Activated T-helper 2 cell treated with anti-CD3 and anti-CD28 coated beads, Interferon-gamma antibody, Interleukin-2, Interleukin-4, amounts not matched to agents 10 μg/mL and 5 μg/mL and 100 μg/mL, durations not matched to agents 14 hours and 24 hours and 36 hours (primary cell): ENCODE measurements around the gene OR7C2. TPM values are rescaled to one million over a fixed set of nuclear protein-coding genes. Genes with fewer than 3 reads are reported as not detected.

Experiments
- DNase-seq: peaks from one replicate; pipeline ENCODE4 v3.0.0; 2021; ENCODE audit warnings: low spot score
- H3K27ac Mint-ChIP-seq: one replicate; pipeline ENCODE4 v1.8.0; 2021; ENCODE audit warnings: mixed read lengths
- H3K27me3 Mint-ChIP-seq: one replicate; pipeline ENCODE4 v1.8.0; 2021; ENCODE audit warnings: low read depth, mixed read lengths
- H3K36me3 Mint-ChIP-seq: one replicate; pipeline ENCODE4 v1.8.0; 2021; ENCODE audit warnings: low read depth, mixed read lengths
- H3K4me1 Mint-ChIP-seq: one replicate; pipeline ENCODE4 v1.8.0; 2021; ENCODE audit warnings: low read depth, mixed read lengths
- H3K4me3 Mint-ChIP-seq: one replicate; pipeline ENCODE4 v1.8.0; 2021; ENCODE audit warnings: low read depth, mild to moderate bottlenecking, moderate library complexity, mixed read lengths
- H3K9me3 Mint-ChIP-seq: one replicate; pipeline ENCODE4 v1.8.0; 2021; ENCODE audit warnings: mixed read lengths
- intact Hi-C: fragments of 100-400 bp; cut with micrococcal nuclease; formaldehyde crosslinking; loops from one replicate; pipeline ENCODE4 v1.15.1; 2023
- total RNA-seq: library from RNA; stranded (reverse); gene quantifications from 2 replicates; pipeline ENCODE4 v1.2.3, GENCODE V29; 2022

Gene OR7C2
- total RNA-seq, 1 donor from 2014 or later, result not detected

GRCh38 chr19:14957464-14957863, 16.2 kb downstream of the OR7C2 start:
- Mint-ChIP-seq H3K27me3 (no peaks in the 10 kb centered on the region), H3K4me1 (no peaks in the 10 kb centered on the region), H3K4me3 (no peak overlapping the region), H3K9me3 (peaks cover 19% of the 10 kb centered on the region), H3K27ac (no peak overlapping the region), H3K36me3 (no peaks in the 10 kb centered on the region)
- intact Hi-C loops, result no loop called here
- no peak for DNase-seq

DNA sequence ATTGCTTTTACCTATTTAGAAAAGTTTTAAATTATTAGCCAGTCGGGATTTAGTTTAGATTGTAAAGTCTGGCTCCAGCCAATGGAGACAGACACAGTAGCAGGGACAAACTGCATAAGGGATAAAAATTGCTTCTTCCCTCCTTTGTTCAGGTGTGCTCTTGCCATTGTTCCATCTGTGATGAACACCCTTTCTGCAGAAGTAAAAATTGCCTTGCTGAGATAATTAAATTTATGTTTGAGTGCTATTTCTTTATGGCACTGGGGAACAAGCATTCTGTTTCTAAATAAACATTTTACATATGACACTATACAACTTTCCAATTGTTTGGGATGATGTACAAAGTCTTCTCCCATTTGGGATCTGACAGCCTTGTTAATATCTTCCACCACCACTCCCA, 18.0 kb downstream of the OR7C2 start:
- H3K4me3 Mint-ChIP-seq, result no peak overlapping the region
- intact Hi-C loops, result no loop called here
- no peak overlapping the region for H3K27ac Mint-ChIP-seq
- H3K27me3 Mint-ChIP-seq, result no peaks in the 10 kb centered on the region
- H3K9me3 Mint-ChIP-seq, result peaks cover 23% of the 10 kb centered on the region
- no peaks in the 10 kb centered on the region for H3K4me1 Mint-ChIP-seq
- H3K36me3 Mint-ChIP-seq, result no peaks in the 10 kb centered on the region
- DNase-seq, result no peak

GRCh38 chr19:14961956-14962685, 20.8 kb downstream of the OR7C2 start:
- Mint-ChIP-seq H3K4me3 (no peak overlapping the region), H3K36me3 (no peaks in the 10 kb centered on the region), H3K9me3 (peaks cover 17% of the 10 kb centered on the region), H3K27me3 (no peaks in the 10 kb centered on the region), H3K27ac (no peak overlapping the region), H3K4me1 (no peaks in the 10 kb centered on the region)
- intact Hi-C loops, result no loop called here
- no peak for DNase-seq

GRCh38 chr19:14968247-14968646, 27.0 kb downstream of the OR7C2 start:
- intact Hi-C loops, result no loop called here
- DNase-seq, result no peak
- H3K27me3 Mint-ChIP-seq, result no peaks in the 10 kb centered on the region
- no peaks in the 10 kb centered on the region for H3K36me3 Mint-ChIP-seq
- H3K4me1 Mint-ChIP-seq, result no peaks in the 10 kb centered on the region
- H3K4me3 Mint-ChIP-seq, result no peak overlapping the region
- H3K9me3 Mint-ChIP-seq, result no peaks in the 10 kb centered on the region
- no peak overlapping the region for H3K27ac Mint-ChIP-seq

DNA sequence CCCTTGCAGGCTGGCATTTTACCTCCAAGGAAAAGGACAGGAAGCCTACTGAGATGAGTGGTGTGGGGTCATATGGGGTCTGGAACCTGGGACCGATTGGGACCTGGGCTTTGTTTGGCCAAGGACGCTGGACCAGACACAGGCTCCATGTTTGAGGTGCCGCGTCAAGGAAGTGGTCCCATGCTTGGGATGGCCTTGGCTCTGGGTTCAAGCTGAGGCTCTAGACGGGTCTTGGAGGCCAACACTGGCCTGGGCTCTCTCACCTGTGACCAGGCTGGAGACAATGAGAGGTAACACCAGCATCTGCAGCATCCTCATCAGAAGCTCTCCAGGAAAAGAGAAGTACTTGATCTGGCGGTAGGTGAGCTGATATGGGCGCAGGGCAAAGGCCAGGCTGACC, 30.2 kb downstream of the OR7C2 start:
- Mint-ChIP-seq H3K4me1 (no peaks in the 10 kb centered on the region), H3K4me3 (no peak overlapping the region), H3K27me3 (peaks cover 2% of the 10 kb centered on the region), H3K27ac (no peak overlapping the region), H3K9me3 (no peaks in the 10 kb centered on the region), H3K36me3 (no peaks in the 10 kb centered on the region)
- no peak for DNase-seq
- intact Hi-C loops, result no loop called here

- DNase-seq, result no peak
- Mint-ChIP-seq H3K27ac (no peak overlapping the region), H3K36me3 (no peaks in the 10 kb centered on the region), H3K4me3 (no peak overlapping the region), H3K27me3 (peaks cover 2% of the 10 kb centered on the region), H3K9me3 (no peaks in the 10 kb centered on the region), H3K4me1 (no peaks in the 10 kb centered on the region)
- intact Hi-C loops, result no loop called here
Observed at GRCh38 chr19:14972676-14973075, 31.4 kb downstream of the OR7C2 start.

GRCh38 chr19:14974488-14974887, 33.2 kb downstream of the OR7C2 start:
- no peaks in the 10 kb centered on the region for H3K9me3 Mint-ChIP-seq
- no peaks in the 10 kb centered on the region for H3K4me1 Mint-ChIP-seq
- peaks cover 15% of the 10 kb centered on the region for H3K27me3 Mint-ChIP-seq
- H3K4me3 Mint-ChIP-seq, result no peak overlapping the region
- DNase-seq, result no peak
- no peaks in the 10 kb centered on the region for H3K36me3 Mint-ChIP-seq
- H3K27ac Mint-ChIP-seq, result no peak overlapping the region
- intact Hi-C loops, result no loop called here

GRCh38 chr19:14977128-14977527, 35.8 kb downstream of the OR7C2 start:
- DNase-seq, result no peak
- intact Hi-C loops, result no loop called here
- no peaks in the 10 kb centered on the region for H3K36me3 Mint-ChIP-seq
- H3K27ac Mint-ChIP-seq, result no peak overlapping the region
- no peaks in the 10 kb centered on the region for H3K4me1 Mint-ChIP-seq
- H3K4me3 Mint-ChIP-seq, result no peak overlapping the region
- H3K9me3 Mint-ChIP-seq, result no peaks in the 10 kb centered on the region
- peaks cover 28% of the 10 kb centered on the region for H3K27me3 Mint-ChIP-seq

DNA sequence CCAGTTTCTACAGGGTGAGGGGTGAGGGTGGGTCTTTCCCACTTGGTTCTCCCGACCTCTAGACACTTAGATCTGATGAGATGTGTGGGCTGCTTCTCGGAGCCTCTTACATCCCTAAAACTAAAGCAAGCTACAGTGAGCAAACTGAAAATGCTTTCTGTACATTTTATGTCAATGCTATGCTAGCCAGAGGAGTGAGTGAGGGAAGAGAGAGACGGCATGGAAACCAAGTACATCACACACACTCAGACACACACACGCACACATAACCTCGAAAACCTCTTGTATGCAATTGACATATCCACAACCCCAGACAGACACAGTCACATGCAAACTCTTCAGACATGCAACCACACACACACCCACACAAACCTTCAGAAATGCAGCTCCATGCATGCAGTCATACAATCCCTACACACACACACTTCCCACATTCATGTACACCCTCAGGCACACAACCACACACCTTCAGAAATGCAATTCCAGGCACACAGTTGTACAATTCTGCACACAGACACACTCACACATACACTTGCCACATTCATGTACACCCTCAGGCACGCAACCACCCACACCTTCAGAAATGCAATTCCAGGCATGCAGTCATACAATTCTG, 37.0 kb downstream of the OR7C2 start:
- Mint-ChIP-seq H3K9me3 (no peaks in the 10 kb centered on the region), H3K4me1 (no peaks in the 10 kb centered on the region), H3K36me3 (no peaks in the 10 kb centered on the region), H3K4me3 (no peak overlapping the region), H3K27me3 (peaks cover 28% of the 10 kb centered on the region), H3K27ac (no peak overlapping the region)
- intact Hi-C loops, result no loop called here
- DNase-seq, result no peak

- no peaks in the 10 kb centered on the region for H3K9me3 Mint-ChIP-seq
- no peaks in the 10 kb centered on the region for H3K4me1 Mint-ChIP-seq
- intact Hi-C loops, result no loop called here
- no peak within 1 kb of the TSS for H3K4me3 Mint-ChIP-seq
- no peak within 1 kb of the TSS for H3K27ac Mint-ChIP-seq
- H3K27me3 Mint-ChIP-seq, result peaks cover 28% of the 10 kb centered on the region
- H3K36me3 Mint-ChIP-seq, result no peaks in the 10 kb centered on the region
- no peak for DNase-seq
Observed at GRCh38 chr19:14979476-14980255, 38.4 kb downstream of the OR7C2 start, which contains the start of gene SLC1A6. TSS of gene SLC1A6 (minus strand) at chr19:14979864. CDS start at chr19:14972910, 6,954 bp downstream.

DNA sequence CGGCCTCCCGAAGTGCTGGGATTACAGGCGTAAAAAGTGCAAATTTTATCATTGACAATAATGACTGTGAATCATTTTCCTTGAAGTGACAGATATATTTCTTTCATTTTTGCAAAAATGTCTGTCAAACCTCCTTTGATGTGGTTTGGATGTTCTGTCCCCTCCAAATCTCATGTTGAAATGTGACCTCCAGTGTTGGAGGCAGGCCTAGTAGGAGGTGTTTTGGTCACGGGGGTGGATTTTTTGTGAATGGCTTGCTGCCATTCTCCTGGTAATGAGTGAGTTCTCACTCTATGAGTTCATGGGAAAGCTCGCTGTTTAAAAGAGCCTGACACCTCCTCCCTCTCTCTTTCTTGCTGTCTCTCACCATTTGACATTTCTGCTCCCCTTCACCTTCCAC, 43.8 kb downstream of the OR7C2 start:
- peaks cover 11% of the 10 kb centered on the region for H3K27me3 Mint-ChIP-seq
- H3K36me3 Mint-ChIP-seq, result no peaks in the 10 kb centered on the region
- no peak overlapping the region for H3K4me3 Mint-ChIP-seq
- intact Hi-C loops, result no loop called here
- H3K9me3 Mint-ChIP-seq, result no peaks in the 10 kb centered on the region
- no peak overlapping the region for H3K27ac Mint-ChIP-seq
- H3K4me1 Mint-ChIP-seq, result no peaks in the 10 kb centered on the region
- no peak for DNase-seq
